GM12874 (cell line): ENCODE results near the gene TCERG1L.

Source experiments
- CTCF ChIP-seq: IDR thresholded peaks from 2 replicates; pipeline ENCODE4 v1.5.1; 2011; ENCODE audit warnings: low read depth, mild to moderate bottlenecking, control low read depth, low read length, moderate library complexity; ENCODE audit not compliant: insufficient read depth

The TCERG1L gene

DNA sequence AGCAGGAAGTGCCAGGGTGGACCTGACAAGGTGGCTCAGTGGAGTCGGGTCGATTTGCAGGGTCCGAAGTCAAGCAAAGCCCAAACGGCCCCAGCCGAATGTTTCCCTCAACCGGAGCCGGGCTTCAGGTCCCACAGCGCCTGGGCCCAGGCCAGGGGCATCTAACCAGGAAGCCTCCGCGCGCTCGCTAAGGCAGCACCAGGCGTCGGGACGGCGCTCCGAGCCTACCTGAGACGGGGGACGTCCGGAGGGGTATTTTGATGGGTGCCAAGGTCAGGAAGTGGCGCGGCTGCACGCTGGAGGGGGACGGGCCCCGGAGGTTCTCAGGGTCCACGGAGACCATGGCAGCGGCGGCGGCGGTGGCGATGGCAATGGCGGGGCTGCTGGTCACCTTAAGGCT is 51.5 kb downstream of the TCERG1L start:
- no peak for TF ChIP-seq CTCF

DNA sequence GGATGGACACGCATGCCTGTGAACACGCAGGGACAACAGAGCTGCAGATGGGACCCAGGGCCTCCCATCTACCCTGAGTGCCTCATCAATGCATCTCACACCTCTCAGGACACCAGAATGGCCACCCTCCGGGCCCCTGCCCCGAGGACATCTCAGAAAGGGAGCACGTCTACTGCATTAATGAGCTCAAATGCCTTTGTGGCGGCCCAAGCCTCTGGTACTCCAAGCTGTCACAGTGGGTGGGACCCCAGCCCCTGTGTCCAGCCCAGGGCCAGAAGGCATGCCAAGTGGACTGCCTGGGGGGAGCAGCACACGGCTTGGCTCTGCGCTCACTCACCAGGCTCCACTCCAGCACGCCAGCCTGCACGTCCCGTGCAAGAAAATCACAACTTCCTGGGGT is 52.0 kb downstream of the TCERG1L start:
- TF ChIP-seq CTCF: no peak

DNA sequence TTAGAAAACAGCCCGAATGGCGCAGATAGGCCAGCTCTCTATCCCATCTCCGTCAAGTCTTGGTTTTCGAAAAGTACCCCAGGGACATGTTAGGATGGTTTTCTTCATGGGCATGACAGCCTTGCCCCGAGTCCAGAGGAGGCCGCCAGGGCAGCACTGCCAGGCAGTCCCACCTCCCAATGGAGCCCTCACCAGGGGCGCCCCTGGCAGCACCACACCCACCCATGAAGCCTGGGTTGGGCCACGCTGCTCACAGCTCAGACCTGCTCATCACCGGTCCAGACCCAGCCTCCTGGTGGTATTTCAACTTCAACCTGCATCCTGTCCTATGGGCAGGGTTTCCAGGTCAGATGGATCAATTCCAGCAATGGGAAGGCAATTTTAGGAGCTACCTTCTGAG is 53.3 kb downstream of the TCERG1L start:
- no peak for TF ChIP-seq CTCF

- no peak for TF ChIP-seq CTCF
Observed at GRCh38 chr10:131257027-131257426, 54.5 kb downstream of the TCERG1L start.

DNA sequence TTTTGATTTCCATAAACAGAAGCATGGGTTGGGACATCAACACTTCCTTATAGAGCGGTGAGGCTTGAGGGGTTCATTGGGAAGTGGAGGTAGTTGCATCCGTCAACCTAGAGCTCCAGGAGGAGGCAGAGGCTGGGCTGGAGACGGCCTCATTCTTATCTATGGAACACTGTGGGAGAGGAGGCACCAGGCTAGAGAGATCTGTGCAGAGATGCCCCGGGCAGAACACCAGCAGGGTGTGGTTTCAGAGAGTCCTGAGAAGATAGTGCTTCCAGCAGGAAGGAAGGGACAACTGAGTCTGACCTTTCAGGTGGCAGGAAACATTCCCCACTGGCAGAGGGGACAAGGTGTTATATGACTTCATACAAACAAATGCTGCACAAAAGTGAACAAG is 56.7 kb downstream of the TCERG1L start:
- no peak for TF ChIP-seq CTCF

- no peak for TF ChIP-seq CTCF
Observed at GRCh38 chr10:131253931-131254858, 57.3 kb downstream of the TCERG1L start.

GRCh38 chr10:131252567-131253276 is 58.8 kb downstream of the TCERG1L start:
- TF ChIP-seq CTCF: no peak
